Esophagus muscularis mucosa (tissue), 4 donors: ENCODE measurements around the gene TOR1AIP2.

ENCODE experiments used
- CTCF ChIP-seq, 3 experiments: fragments of 200-600 bp in 2 of 3; fragments of 450-650 bp in 1 of 3; sonication (generic) in 2 of 3; IDR thresholded peaks; one replicate each; pipeline ENCODE4 v1.5.1; 2017 to 2019; ENCODE audit warnings: antibody characterized with exemption in 3 of 3, mild to moderate bottlenecking in 2 of 3, moderate library complexity in 1 of 3
- EP300 ChIP-seq: sonication (generic); formaldehyde crosslinking; IDR thresholded peaks from one replicate; pipeline ENCODE4 v1.6.1; 2017; ENCODE audit warnings: antibody characterized with exemption
- POLR2A ChIP-seq: fragments of 450-650 bp; IDR thresholded peaks from one replicate; pipeline ENCODE4 v1.6.1; 2017; ENCODE audit warnings: antibody characterized with exemption, moderate library complexity, mild to moderate bottlenecking, low read depth
- POLR2AphosphoS5 ChIP-seq, 2 donors: sonication (generic); formaldehyde crosslinking; IDR thresholded peaks; one replicate each; pipeline ENCODE4 v1.6.1; 2017; ENCODE audit warnings: antibody characterized with exemption in 2 of 2

GRCh38 chr1:179873438-179873851 lies 4.2 kb downstream of the TOR1AIP2 start:
- TF ChIP-seq POLR2AphosphoS5 (IDR thresholded peaks at IDR 0.05): no peak
- no peak for TF ChIP-seq CTCF (IDR thresholded peaks at IDR 0.05)
- no peak for TF ChIP-seq POLR2A
- TF ChIP-seq EP300: no peak
